A375 (cell line): ENCODE measurements around the gene CAPZA1. TPM values are rescaled to one million over a fixed set of nuclear protein-coding genes. Genes with fewer than 3 reads are reported as not detected.

Experiments
- small RNA-seq: library from RNA; depleted of rRNA; stranded (forward); fragments of <200 nt; gene quantifications from one replicate; pipeline ENCODE3, GENCODE V24; 2014
- total RNA-seq: library from RNA; depleted of rRNA; stranded (reverse); fragments of >200 nt; shearing (Covaris generic); gene quantifications from 2 replicates; pipeline ENCODE4 v1.2.3, GENCODE V29; 2014; rRNA removed

Gene CAPZA1
- 168 and 211 TPM in 2 replicates for total RNA-seq

DNA sequence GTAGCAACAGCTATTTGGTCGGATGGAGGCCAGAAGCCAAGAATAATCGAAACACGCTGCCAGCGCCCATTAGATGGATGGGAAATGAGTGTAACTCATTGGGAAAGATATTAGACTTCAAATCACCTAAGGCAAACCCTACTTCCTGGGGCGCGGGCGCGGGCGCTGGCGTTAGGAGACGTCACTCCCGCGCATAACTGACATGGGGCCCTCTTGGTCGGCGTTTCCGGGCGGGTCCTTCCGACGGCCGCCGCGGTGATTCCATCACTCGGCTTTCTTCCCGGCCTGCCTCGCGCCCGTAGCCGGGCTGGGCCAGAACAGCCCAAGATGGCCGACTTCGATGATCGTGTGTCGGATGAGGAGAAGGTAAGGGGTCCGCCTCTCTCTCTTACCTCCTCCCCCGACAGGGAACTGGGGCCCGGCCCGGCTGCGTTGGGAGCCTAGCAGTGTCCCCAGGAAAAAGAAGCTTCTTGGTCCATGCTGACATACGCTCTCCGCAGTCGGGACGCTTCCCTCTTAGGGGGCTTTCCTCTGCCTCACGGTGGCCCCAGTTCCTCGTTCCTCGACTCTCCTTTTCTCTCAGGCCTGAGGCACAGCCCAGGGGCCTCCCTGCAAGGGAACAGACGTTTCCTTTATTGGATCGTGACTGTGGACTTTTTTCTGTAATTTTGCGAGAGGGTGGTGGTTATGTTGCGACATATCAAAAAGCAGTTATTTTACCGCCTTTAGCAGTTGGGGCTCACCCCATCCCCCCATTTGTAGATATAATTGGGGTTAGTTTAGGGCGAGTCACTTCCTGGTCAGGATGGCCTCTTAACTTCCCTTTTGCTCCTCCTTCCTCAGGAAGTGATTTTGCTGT, at the start of gene CAPZA1:
Gene CAPZA1 (plus strand): TSS at position 315 of the 859 bp plus-strand sequence. CDS start 13 bp downstream, at position 328.

DNA sequence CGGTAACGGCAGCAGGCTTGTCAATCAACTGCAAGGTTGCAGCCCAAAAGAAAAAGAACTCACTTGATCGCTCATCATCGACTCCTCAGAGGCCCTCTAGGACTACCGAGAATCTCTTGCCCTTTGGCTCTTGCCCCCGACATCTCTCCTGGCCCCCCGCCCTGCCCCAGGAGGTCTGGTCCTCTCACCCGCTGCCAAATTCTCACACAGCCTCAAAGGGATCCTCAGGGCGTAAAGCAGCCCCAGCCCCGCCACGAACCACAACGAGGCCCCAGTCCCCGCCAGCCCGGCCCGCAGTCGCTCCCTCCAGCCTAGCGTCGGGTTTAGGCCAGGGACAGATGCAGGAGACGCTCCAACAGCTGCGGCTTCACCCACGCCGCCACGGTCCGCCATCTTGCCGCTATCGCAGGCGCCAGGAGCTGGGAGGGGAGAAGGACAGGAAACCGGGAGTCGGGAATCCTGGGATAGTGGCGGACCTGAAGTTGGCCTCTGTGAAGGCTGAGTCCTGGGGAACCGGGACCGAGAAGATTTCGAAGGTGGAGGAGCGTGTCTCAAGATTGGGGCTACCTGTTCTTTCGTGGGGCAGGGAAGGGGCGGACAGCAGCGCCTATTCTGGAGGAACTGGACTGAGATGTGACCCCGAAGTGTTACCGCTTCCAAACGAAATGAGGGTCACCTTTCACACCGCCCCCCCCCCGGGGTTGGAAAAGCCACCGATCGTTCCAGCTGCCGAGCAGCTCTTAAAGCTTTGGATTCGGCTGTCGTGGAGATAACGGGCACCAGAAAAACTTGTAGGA, 713 bp upstream of the CAPZA1 start, which contains the start of gene ST7L:
Gene ST7L (minus strand): TSS at position 421 of the 797 bp plus-strand sequence. CDS start 28 bp downstream, at position 393.

DNA sequence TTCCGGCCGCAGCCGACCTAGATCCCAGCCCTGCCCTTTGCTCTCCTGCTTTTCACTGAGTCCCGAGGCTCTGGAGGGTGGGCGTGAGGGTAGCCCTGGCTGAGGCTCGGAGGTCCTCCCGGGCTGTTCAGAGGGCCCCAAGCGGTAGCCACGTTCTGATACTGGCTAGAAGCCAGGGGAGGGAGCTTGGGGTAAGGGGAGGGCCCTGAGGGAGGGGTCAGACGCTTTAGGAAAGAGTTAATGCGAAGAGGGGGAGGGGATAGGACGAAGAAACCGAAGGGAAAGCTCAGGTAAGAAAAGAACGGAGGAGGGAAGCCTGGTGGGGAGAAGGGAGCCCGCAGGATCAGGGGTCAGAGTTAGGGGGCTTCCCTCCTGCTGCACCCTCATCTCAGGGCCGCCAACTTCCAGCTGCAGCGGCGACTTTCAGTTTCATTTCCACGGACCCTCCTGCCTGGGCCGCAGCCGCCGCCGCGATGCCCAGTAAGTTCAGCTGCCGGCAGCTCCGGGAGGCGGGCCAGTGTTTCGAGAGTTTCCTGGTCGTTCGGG, 54.9 kb downstream of the CAPZA1 start, which contains the start of gene MOV10:
Gene MOV10 (plus strand): TSS at position 220 of the 546 bp plus-strand sequence. CDS start 254 bp downstream, at position 474.

DNA sequence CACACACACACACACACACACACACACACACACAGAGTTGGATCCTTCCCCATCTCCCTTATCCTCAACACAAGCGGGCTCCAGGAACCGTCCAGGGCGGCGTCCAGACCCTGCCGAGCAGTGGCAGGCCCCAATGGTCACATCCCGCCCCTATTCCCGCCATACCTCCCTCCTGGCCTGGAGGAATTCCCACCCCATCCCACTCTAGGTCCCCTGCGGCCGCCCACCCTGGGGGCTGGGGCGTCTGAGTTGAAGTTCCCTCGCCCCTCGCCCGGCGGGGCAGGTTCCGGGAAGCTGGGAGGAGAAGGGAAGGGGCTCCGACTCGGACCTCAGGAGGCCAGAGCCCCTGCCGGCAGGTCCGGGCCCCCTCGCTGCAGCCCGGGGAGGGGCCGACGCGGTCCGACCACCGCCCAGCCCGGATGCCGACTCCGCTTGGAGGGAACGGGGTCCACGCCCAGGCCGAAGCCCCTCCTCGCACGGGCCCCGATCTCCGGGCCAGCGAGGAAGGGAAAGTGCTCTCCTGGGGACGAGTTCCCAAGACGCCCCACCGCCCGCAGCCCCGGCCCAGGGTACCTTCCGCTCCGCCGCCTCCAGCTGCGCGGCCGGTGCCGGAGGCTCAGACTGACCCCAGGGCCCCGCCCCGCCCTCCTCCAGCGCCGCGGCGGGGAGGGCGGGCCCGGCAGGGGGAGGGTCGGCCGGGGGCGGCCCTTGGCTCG, 87.0 kb downstream of the CAPZA1 start, which contains the start of gene RHOC:
Gene RHOC (minus strand): TSS at position 623 of the 716 bp plus-strand sequence. CDS start 3,328 bp downstream, outside the sequence.

DNA sequence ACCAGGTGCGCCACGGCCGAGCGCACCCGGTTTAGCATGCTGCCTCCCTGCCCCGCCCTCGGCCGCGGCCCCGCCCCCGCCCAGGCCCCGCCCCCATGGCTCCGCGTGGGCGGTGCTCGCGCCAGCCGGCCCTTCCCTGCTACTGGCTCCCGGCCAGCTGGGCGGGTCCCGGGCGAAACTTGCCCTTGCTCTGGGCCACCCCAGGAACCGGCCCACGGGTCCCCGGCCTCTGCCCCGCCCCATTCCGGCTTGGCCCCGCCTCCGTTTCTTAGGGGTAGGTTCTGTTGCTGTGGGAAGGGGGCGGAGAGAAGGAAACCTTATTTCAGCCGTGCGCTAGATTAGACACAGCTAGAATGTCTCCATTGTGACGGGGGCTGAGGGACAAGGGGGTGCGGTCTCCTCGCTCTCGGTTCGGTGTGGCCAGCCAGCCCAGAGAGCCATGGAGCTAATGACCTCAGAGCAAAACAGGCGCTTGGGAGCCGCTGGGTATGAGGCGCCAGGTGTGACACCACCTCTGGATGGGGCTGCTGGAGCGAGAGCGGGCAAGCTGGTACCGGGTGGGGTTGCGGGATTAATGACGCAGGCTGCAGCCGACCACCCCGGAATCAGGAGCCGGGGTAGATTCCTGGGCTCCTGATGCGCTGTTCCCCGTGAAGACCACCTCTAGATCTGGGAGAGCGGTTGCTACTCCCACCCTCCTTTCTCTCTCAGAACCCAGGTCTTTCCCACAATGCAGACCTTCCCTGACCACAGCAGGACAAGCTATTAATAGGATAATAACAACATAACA, 95.8 kb downstream of the CAPZA1 start, which contains the start of gene PPM1J:
Gene PPM1J (minus strand): TSS at position 69 of the 790 bp plus-strand sequence. CDS start 31 bp downstream, at position 38.

Small RNA genes lying within 50 kb of the gene (small RNA-seq; reads per million reads assigned to genes)
- not detected for gene RNU7-70P

Other genes starting within 250 kb of the CAPZA1 start
- 8.3 and 13.7 TPM in 2 replicates for gene CTTNBP2NL, start 223.6 kb upstream of the CAPZA1 start, total RNA-seq
- 1.0 and 1.6 TPM in 2 replicates for gene WNT2B, start 110.9 kb upstream of the CAPZA1 start, total RNA-seq
- gene ST7L, start 691 bp upstream of the CAPZA1 start, total RNA-seq = 16.8 and 22.4 TPM in 2 replicates
- 84.6 and 84.7 TPM in 2 replicates for gene MOV10, start 54.8 kb downstream of the CAPZA1 start, total RNA-seq
- gene RHOC, start 87.3 kb downstream of the CAPZA1 start, total RNA-seq = 304 and 305 TPM in 2 replicates
- 0.74 and 1.8 TPM in 2 replicates for gene PPM1J, start 95.5 kb downstream of the CAPZA1 start, total RNA-seq